Lung (tissue), 12 donors: ENCODE results near the gene MUC5B. TPM values are rescaled to one million over a fixed set of nuclear protein-coding genes. Genes with fewer than 3 reads are reported as not detected.

Experiments used
- ATAC-seq: fragments of 200-7000 bp; cut with Tn5 transposase; one replicate; pipeline ENCODE4 v1.9.1; 2020; ENCODE audit warnings: moderate number of reproducible peaks; ENCODE audit not compliant: insufficient read depth, low FRiP score
- DNase-seq, 3 donors: peaks; one replicate each; pipeline ENCODE4 v3.0.0-alpha.2; 2013 to 2017
- H3K27ac ChIP-seq, 2 donors: one replicate each; pipeline ENCODE4 v1.5.1; 2013; ENCODE audit warnings: mild to moderate bottlenecking in 2 of 2, moderate library complexity in 2 of 2, control low read depth in 1 of 2, inconsistent platforms in 1 of 2, low read depth in 1 of 2, low read length in 1 of 2
- H3K27me3 ChIP-seq, 3 donors: one replicate each; pipeline ENCODE4 v1.5.1; 2013; ENCODE audit warnings: low read length in 2 of 3; ENCODE audit not compliant: control insufficient read depth in 3 of 3, insufficient read depth in 3 of 3
- H3K36me3 ChIP-seq, 4 donors: one replicate each; pipeline ENCODE4 v1.5.1; 2013; ENCODE audit warnings: low read length in 4 of 4, mild to moderate bottlenecking in 1 of 4, moderate library complexity in 1 of 4; ENCODE audit not compliant: control insufficient read depth in 4 of 4, insufficient read depth in 4 of 4
- H3K4me1 ChIP-seq, 5 donors: one replicate each; pipeline ENCODE4 v1.5.1; 2013; ENCODE audit warnings: low read length in 5 of 5, mild to moderate bottlenecking in 2 of 5, moderate library complexity in 1 of 5; ENCODE audit not compliant: control insufficient read depth in 5 of 5, insufficient read depth in 5 of 5
- H3K4me3 ChIP-seq: one replicate; pipeline ENCODE4 v1.5.1; 2013; ENCODE audit warnings: mild to moderate bottlenecking, control low read depth, moderate library complexity
- H3K9ac ChIP-seq, 2 donors: one replicate each; pipeline ENCODE4 v1.5.1; 2013; ENCODE audit warnings: low read length in 2 of 2, control low read depth in 1 of 2; ENCODE audit not compliant: insufficient read depth in 1 of 2
- H3K9me3 ChIP-seq, 4 donors: one replicate each; pipeline ENCODE4 v1.5.1; 2013; ENCODE audit warnings: low read length in 3 of 4, mild to moderate bottlenecking in 1 of 4, moderate library complexity in 1 of 4; ENCODE audit not compliant: control insufficient read depth in 4 of 4, insufficient read depth in 3 of 4
- WGBS, 2 donors: extraction: QIAGEN DNeasy Blood & Tissue Kit; methylation state at CpG; one replicate each; pipeline ENCODE4 v1.1.7; 2013; 5-methylcytosine and 5-hydroxymethylcytosine counted together
- polyA plus RNA-seq, 2 donors: library from polyadenylated mRNA; stranded (reverse); fragments of 200-250 nt; gene quantifications; one replicate each; pipeline ENCODE4 v1.2.1, GENCODE V29; 2013
- total RNA-seq, 2 donors: library from RNA; depleted of rRNA in 1 of 2; stranded (reverse); fragments of >200 nt in 1 of 2; gene quantifications; one replicate each; pipeline ENCODE4 v1.2.1, GENCODE V29; 2014 to 2021
- TF ChIP-seq, protein P1 (sequence below): IDR thresholded peaks from 2 replicates; pipeline ENCODE4 v1.5.1; 2012; ENCODE audit warnings: mild to moderate bottlenecking; ENCODE audit errors: control extremely low read depth, extremely low read depth
- donor health status: control.
- donor health status: control.
- donor health status: Bipolar disorder and iron deficiency.
- donor health status: healthy.
- donor health status: DM: yes; HTN: yes; CAD: no.

The MUC5B gene
- total and polyA plus RNA-seq, 4 donors, result 5.6 to 181 (median 28.2) TPM

DNA sequence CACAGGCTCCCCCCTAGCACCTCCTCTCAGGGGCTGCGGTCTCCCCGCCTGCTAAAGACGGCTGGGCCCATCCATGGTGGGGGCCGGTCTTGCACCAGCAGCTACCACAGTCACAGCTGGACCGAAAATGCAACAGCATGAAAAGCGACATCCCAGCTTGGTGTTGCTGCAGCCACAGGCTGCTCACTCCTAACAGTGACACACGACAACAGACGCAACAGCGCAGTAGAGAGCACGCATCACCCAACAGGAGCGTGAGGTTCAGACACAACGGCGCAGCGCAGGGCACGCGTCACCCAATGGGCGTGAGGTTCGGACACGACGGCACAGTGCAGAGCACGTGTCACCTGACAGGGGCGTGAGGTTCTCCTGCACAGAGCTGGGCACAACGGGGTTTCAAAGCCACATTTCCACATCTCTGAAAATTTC lies 62.5 kb downstream of the MUC5B start:
- WGBS, 2 donors, result 96 to 97% methylated on average over 23 of the region's 23 CpGs
- Histone ChIP-seq H3K4me1 (peaks cover 0 to 3% (median 0%) of the 10 kb centered on the region in 5 donors), H3K27me3 (no peaks in the 10 kb centered on the region), H3K36me3 (peaks cover 4 to 80% (median 18%) of the 10 kb centered on the region in 4 donors), H3K27ac (no peak overlapping the region), H3K9ac (no peak overlapping the region), H3K9me3 (no peaks in the 10 kb centered on the region), H3K4me3 (no peak overlapping the region)
- ATAC-seq (no peak), DNase-seq (no peak)
- TF ChIP-seq, protein P1, sequence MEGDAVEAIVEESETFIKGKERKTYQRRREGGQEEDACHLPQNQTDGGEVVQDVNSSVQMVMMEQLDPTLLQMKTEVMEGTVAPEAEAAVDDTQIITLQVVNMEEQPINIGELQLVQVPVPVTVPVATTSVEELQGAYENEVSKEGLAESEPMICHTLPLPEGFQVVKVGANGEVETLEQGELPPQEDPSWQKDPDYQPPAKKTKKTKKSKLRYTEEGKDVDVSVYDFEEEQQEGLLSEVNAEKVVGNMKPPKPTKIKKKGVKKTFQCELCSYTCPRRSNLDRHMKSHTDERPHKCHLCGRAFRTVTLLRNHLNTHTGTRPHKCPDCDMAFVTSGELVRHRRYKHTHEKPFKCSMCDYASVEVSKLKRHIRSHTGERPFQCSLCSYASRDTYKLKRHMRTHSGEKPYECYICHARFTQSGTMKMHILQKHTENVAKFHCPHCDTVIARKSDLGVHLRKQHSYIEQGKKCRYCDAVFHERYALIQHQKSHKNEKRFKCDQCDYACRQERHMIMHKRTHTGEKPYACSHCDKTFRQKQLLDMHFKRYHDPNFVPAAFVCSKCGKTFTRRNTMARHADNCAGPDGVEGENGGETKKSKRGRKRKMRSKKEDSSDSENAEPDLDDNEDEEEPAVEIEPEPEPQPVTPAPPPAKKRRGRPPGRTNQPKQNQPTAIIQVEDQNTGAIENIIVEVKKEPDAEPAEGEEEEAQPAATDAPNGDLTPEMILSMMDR, result no peak

DNA sequence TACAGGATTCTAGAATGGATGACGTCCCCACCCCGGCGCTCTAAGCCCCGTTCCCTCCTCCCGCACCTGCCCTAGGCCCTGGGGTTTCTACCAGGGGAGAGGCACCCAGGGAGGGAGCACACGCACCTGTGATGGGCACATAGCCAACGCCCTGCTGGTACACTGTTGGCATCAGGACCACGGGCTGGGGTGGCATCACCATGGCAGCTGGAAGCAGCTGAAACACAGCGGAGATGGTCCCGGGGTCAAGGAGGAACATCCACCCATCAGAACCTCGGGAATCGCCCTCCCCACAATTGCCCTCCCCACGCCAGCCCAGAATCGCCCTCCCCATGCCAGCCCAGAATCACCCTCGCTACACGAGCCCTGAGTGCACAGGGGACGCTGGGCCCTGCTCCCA lies 63.0 kb downstream of the MUC5B start:
- Histone ChIP-seq H3K27me3 (no peaks in the 10 kb centered on the region), H3K27ac (no peak overlapping the region), H3K36me3 (peaks cover 4 to 80% (median 18%) of the 10 kb centered on the region in 4 donors), H3K4me1 (peaks cover 0 to 3% (median 0%) of the 10 kb centered on the region in 5 donors), H3K4me3 (no peak overlapping the region), H3K9ac (no peak overlapping the region), H3K9me3 (no peaks in the 10 kb centered on the region)
- ATAC-seq (no peak), DNase-seq (no peak)
- WGBS, 2 donors, result 94 to 97% methylated on average over 17 of the region's 17 CpGs
- TF ChIP-seq, protein P1, result no peak

DNA sequence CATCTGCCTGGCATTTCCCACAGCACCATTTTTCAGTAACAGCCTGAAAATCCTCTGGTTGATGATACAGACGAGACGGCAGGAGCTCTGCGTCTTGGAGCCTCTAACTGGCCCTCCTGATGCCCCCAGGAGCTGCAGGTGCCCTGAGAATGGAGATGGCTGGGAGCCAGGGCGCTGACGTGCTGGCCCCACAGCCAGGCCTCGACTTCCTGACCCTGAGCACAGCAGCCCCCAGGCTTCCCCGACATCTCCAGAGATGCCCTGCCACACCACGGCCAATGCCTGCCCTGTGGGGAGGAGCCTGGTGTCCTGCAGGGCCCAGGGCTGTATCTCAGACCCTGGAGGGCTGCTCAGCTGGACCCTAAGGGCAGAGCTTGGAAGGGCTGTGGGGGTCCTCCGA lies 65.1 kb downstream of the MUC5B start:
- ATAC-seq (no peak), DNase-seq (no peak)
- no peaks in the 10 kb centered on the region for H3K4me1 ChIP-seq
- H3K36me3 ChIP-seq, result peaks cover 4 to 75% (median 18%) of the 10 kb centered on the region in 4 donors
- TF ChIP-seq, protein P1, result no peak
- H3K4me3 ChIP-seq, result no peak overlapping the region
- no peaks in the 10 kb centered on the region for H3K9me3 ChIP-seq
- 93 to 95% methylated on average over 9 of the region's 9 CpGs for WGBS, 2 donors
- no peak overlapping the region for H3K27ac ChIP-seq
- no peaks in the 10 kb centered on the region for H3K27me3 ChIP-seq
- H3K9ac ChIP-seq, result no peak overlapping the region
